Nephron progenitor cell (in vitro differentiated cells): Measurements from ENCODE around the gene PNPLA7.
"Not testable (repeated sequence)": the region's sequence is repeated elsewhere in the genome, so short reads cannot be mapped to it uniquely, and the experiment has no call there.

Experiments used
- DNase-seq: peaks from one replicate; pipeline ENCODE4 v3.0.0; 2021
- H3K27ac Mint-ChIP-seq: 2 replicates; pipeline ENCODE4 v1.8.0; 2021; ENCODE audit warnings: mild to moderate bottlenecking, moderate library complexity, mixed read lengths
- H3K27me3 Mint-ChIP-seq: 2 replicates; pipeline ENCODE4 v1.8.0; 2021; ENCODE audit warnings: mild to moderate bottlenecking, low read depth, mixed read lengths; ENCODE audit not compliant: poor library complexity
- H3K36me3 Mint-ChIP-seq: 2 replicates; pipeline ENCODE4 v1.8.0; 2021; ENCODE audit warnings: low read depth, mixed read lengths
- H3K4me1 Mint-ChIP-seq: 2 replicates; pipeline ENCODE4 v1.8.0; 2021; ENCODE audit warnings: mixed read lengths
- H3K4me3 Mint-ChIP-seq: 2 replicates; pipeline ENCODE4 v1.8.0; 2021; ENCODE audit warnings: mild to moderate bottlenecking, moderate library complexity, mixed read lengths
- H3K9me3 Mint-ChIP-seq: 2 replicates; pipeline ENCODE4 v1.8.0; 2021; ENCODE audit warnings: mild to moderate bottlenecking, moderate library complexity, mixed read lengths
- CTCF ChIP-seq: fragments of 200-600 bp; sonication (generic); IDR thresholded peaks from 2 replicates; pipeline ENCODE4 v1.5.0; 2021; ENCODE audit warnings: antibody characterized with exemption

Gene PNPLA7

GRCh38 chr9:137540536-137540935, 9.7 kb downstream of the PNPLA7 start:
- H3K36me3 Mint-ChIP-seq, result peaks cover 12% of the 10 kb centered on the region
- peaks cover 18% of the 10 kb centered on the region for H3K9me3 Mint-ChIP-seq
- no peak overlapping the region for H3K27ac Mint-ChIP-seq
- peaks cover 26% of the 10 kb centered on the region for H3K4me1 Mint-ChIP-seq
- H3K27me3 Mint-ChIP-seq, result peaks cover 6% of the 10 kb centered on the region
- no peak overlapping the region for H3K4me3 Mint-ChIP-seq
- no peak for DNase-seq
- no peak for TF ChIP-seq CTCF

- Mint-ChIP-seq H3K36me3 (peaks cover 12% of the 10 kb centered on the region), H3K9me3 (peaks cover 25% of the 10 kb centered on the region), H3K27ac (no peak overlapping the region), H3K4me1 (peaks cover 29% of the 10 kb centered on the region), H3K4me3 (no peak overlapping the region), H3K27me3 (peaks cover 9% of the 10 kb centered on the region)
- no peak for DNase-seq
- no peak for TF ChIP-seq CTCF
Measured at GRCh38 chr9:137538058-137538457, 12.1 kb downstream of the PNPLA7 start.

GRCh38 chr9:137536594-137537131, 13.5 kb downstream of the PNPLA7 start:
- Mint-ChIP-seq H3K4me1 (peaks cover 23% of the 10 kb centered on the region), H3K9me3 (peaks cover 25% of the 10 kb centered on the region), H3K36me3 (peaks cover 12% of the 10 kb centered on the region)
- H3K27ac Mint-ChIP-seq, H3K4me3 Mint-ChIP-seq, DNase-seq, H3K27me3 Mint-ChIP-seq: not testable (repeated sequence)

- Mint-ChIP-seq H3K36me3 (peaks cover 12% of the 10 kb centered on the region), H3K4me3 (no peak overlapping the region), H3K27ac (no peak overlapping the region), H3K4me1 (peaks cover 16% of the 10 kb centered on the region), H3K9me3 (peaks cover 25% of the 10 kb centered on the region), H3K27me3 (peaks cover 7% of the 10 kb centered on the region)
- DNase-seq, result no peak
- TF ChIP-seq CTCF, result no peak
Measured at GRCh38 chr9:137535120-137535428, 15.1 kb downstream of the PNPLA7 start.

GRCh38 chr9:137534256-137535119, 15.7 kb downstream of the PNPLA7 start:
- peaks cover 12% of the 10 kb centered on the region for H3K36me3 Mint-ChIP-seq
- DNase-seq, result no peak
- peak; percentile 56 for TF ChIP-seq CTCF
- peaks cover 15% of the 10 kb centered on the region for H3K4me1 Mint-ChIP-seq
- no peak overlapping the region for H3K4me3 Mint-ChIP-seq
- peaks cover 25% of the 10 kb centered on the region for H3K9me3 Mint-ChIP-seq
- H3K27ac Mint-ChIP-seq, result no peak overlapping the region
- H3K27me3 Mint-ChIP-seq, result peaks cover 7% of the 10 kb centered on the region

- peaks cover 12% of the 10 kb centered on the region for H3K36me3 Mint-ChIP-seq
- H3K4me3 Mint-ChIP-seq, DNase-seq, H3K27ac Mint-ChIP-seq, H3K27me3 Mint-ChIP-seq: not testable (repeated sequence)
- peaks cover 15% of the 10 kb centered on the region for H3K4me1 Mint-ChIP-seq
- peaks cover 25% of the 10 kb centered on the region for H3K9me3 Mint-ChIP-seq
Measured at GRCh38 chr9:137532891-137533468, 17.2 kb downstream of the PNPLA7 start.
